Measurements from ENCODE around the gene RBMS1.

RBMS1 gene

GRCh38 chr2:160363961-160364360 lies 129.6 kb downstream of the RBMS1 start:
- H3K36me3 Mint-ChIP-seq (ENCODE audit: insufficient read depth): peaks cover 32% of the 10 kb centered on the region
- no peaks in the 10 kb centered on the region for H3K9me3 Mint-ChIP-seq
- no peaks in the 10 kb centered on the region for H3K27me3 Mint-ChIP-seq
- no peak overlapping the region for H3K4me3 Mint-ChIP-seq
- DNase-seq (ENCODE audit: low spot score in 2 of 2): no peak
- no peak for ATAC-seq (replicated peaks; ENCODE audit: extremely low read depth, poor library complexity, severe bottlenecking)
- H3K4me1 Mint-ChIP-seq: peaks cover 57% of the 10 kb centered on the region
- peak overlapping the region; percentile 67 for H3K27ac Mint-ChIP-seq (ENCODE audit: low read depth)

- H3K36me3 Mint-ChIP-seq (ENCODE audit: insufficient read depth): peaks cover 28% of the 10 kb centered on the region
- H3K27me3 Mint-ChIP-seq: no peaks in the 10 kb centered on the region
- DNase-seq (ENCODE audit: low spot score in 2 of 2) (no peak), ATAC-seq (replicated peaks; ENCODE audit: extremely low read depth, poor library complexity, severe bottlenecking) (no peak)
- H3K9me3 Mint-ChIP-seq: no peaks in the 10 kb centered on the region
- H3K27ac Mint-ChIP-seq (ENCODE audit: low read depth): peak overlapping the region; percentile 67
- H3K4me3 Mint-ChIP-seq: no peak overlapping the region
- peaks cover 50% of the 10 kb centered on the region for H3K4me1 Mint-ChIP-seq
Observed at GRCh38 chr2:160363055-160363454, 130.6 kb downstream of the RBMS1 start.

DNA sequence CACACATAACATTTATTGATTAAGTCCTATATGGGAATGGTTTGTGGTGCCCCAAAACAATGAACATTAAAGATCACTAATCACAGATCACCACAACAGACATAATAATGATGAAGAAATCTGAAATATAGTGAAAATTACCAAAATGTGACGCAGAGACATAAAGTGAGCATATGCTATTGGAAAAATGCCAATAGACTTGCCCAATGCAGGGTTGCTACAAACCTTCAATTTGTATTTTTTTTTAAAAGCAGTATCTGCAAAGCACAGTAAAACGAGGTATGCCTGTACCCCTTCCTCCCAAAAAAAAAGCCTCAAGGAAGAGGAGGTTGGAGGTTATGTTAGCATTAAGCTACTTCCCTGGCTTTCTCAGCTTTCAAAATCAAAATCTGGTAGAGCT lies 131.1 kb downstream of the RBMS1 start:
- Mint-ChIP-seq H3K4me3 (no peak overlapping the region), H3K27me3 (no peaks in the 10 kb centered on the region), H3K9me3 (no peaks in the 10 kb centered on the region), H3K4me1 (peaks cover 51% of the 10 kb centered on the region), H3K36me3 (ENCODE audit: insufficient read depth) (peaks cover 28% of the 10 kb centered on the region), H3K27ac (ENCODE audit: low read depth) (no peak overlapping the region)
- no peak for ATAC-seq (replicated peaks; ENCODE audit: extremely low read depth, poor library complexity, severe bottlenecking)
- no peak for DNase-seq (ENCODE audit: low spot score in 2 of 2)

DNA sequence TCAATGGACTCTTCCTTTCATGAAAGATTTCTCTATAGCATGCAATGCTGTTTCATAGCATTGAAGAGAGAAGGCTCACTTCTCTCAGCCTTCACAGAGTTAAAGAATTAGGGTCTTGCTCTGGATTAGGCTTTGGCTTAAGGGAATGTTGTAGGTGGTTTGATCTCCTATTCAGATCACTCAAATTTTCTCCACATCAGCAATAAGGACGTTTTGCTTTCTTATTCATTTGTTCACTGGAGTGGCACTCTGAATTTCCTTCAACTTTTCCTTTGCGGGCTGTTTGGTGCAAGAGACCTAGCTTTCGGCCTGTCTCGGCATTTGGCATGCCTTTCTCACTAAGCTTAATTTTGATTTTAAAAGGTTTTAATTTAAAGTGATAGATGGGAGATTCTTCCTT lies 131.6 kb downstream of the RBMS1 start:
- Mint-ChIP-seq H3K36me3 (ENCODE audit: insufficient read depth) (peaks cover 28% of the 10 kb centered on the region), H3K9me3 (no peaks in the 10 kb centered on the region), H3K4me1 (peaks cover 53% of the 10 kb centered on the region), H3K27ac (ENCODE audit: low read depth) (no peak overlapping the region), H3K4me3 (no peak overlapping the region), H3K27me3 (no peaks in the 10 kb centered on the region)
- DNase-seq (ENCODE audit: low spot score in 2 of 2) (no peak), ATAC-seq (replicated peaks; ENCODE audit: extremely low read depth, poor library complexity, severe bottlenecking) (no peak)

GRCh38 chr2:160360089-160360757 lies 133.4 kb downstream of the RBMS1 start:
- Mint-ChIP-seq H3K4me3 (no peak overlapping the region), H3K9me3 (no peaks in the 10 kb centered on the region), H3K36me3 (ENCODE audit: insufficient read depth) (peaks cover 25% of the 10 kb centered on the region), H3K27me3 (no peaks in the 10 kb centered on the region), H3K27ac (ENCODE audit: low read depth) (peak overlapping the region; percentile 16), H3K4me1 (peaks cover 59% of the 10 kb centered on the region)
- ATAC-seq (replicated peaks; ENCODE audit: extremely low read depth, poor library complexity, severe bottlenecking) (no peak), DNase-seq (ENCODE audit: low spot score in 2 of 2) (no peak)

- H3K9me3 Mint-ChIP-seq: no peaks in the 10 kb centered on the region
- no peaks in the 10 kb centered on the region for H3K27me3 Mint-ChIP-seq
- ATAC-seq (replicated peaks; ENCODE audit: extremely low read depth, poor library complexity, severe bottlenecking) (no peak), DNase-seq (ENCODE audit: low spot score in 2 of 2) (no peak)
- H3K27ac Mint-ChIP-seq (ENCODE audit: low read depth): no peak overlapping the region
- H3K4me3 Mint-ChIP-seq: no peak overlapping the region
- H3K4me1 Mint-ChIP-seq: peaks cover 51% of the 10 kb centered on the region
- peaks cover 11% of the 10 kb centered on the region for H3K36me3 Mint-ChIP-seq (ENCODE audit: insufficient read depth)
Observed at GRCh38 chr2:160358046-160358445, 135.6 kb downstream of the RBMS1 start.

DNA sequence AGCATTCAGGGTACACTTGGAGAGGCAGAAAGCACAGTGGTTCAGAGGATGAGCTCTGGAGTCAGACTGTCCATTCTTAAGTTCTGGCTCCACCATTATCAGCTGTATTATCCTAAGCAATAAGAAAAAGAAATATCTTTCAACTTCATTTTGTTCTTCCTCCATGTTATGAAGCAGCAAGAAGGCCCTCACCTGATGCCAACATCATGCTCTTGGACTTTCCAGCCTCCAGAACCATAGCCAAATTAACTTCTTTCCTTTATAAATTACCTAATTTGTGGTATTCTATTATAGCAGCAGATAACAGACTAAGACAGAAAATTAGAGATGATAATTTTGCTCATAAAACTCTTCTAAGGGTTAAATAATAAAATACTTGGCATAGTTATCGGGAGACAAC lies 137.1 kb downstream of the RBMS1 start:
- Mint-ChIP-seq H3K4me3 (no peak overlapping the region), H3K4me1 (peaks cover 48% of the 10 kb centered on the region), H3K9me3 (no peaks in the 10 kb centered on the region), H3K36me3 (ENCODE audit: insufficient read depth) (peaks cover 5% of the 10 kb centered on the region), H3K27me3 (no peaks in the 10 kb centered on the region), H3K27ac (ENCODE audit: low read depth) (peak overlapping the region; percentile 73)
- DNase-seq (ENCODE audit: low spot score in 2 of 2) (no peak), ATAC-seq (replicated peaks; ENCODE audit: extremely low read depth, poor library complexity, severe bottlenecking) (no peak)

GRCh38 chr2:160355080-160355479 lies 138.5 kb downstream of the RBMS1 start:
- Mint-ChIP-seq H3K27ac (ENCODE audit: low read depth) (peak overlapping the region; percentile 73), H3K36me3 (ENCODE audit: insufficient read depth) (peaks cover 3% of the 10 kb centered on the region), H3K27me3 (no peaks in the 10 kb centered on the region), H3K4me1 (peaks cover 47% of the 10 kb centered on the region), H3K4me3 (no peak overlapping the region), H3K9me3 (no peaks in the 10 kb centered on the region)
- ATAC-seq (replicated peaks; ENCODE audit: extremely low read depth, poor library complexity, severe bottlenecking) (no peak), DNase-seq (ENCODE audit: low spot score in 2 of 2) (no peak)

GRCh38 chr2:160354677-160355076 lies 138.9 kb downstream of the RBMS1 start:
- Mint-ChIP-seq H3K4me1 (peaks cover 50% of the 10 kb centered on the region), H3K4me3 (no peak overlapping the region), H3K9me3 (no peaks in the 10 kb centered on the region), H3K36me3 (ENCODE audit: insufficient read depth) (peaks cover 3% of the 10 kb centered on the region), H3K27ac (ENCODE audit: low read depth) (peak overlapping the region; percentile 73), H3K27me3 (no peaks in the 10 kb centered on the region)
- no peak for DNase-seq (ENCODE audit: low spot score in 2 of 2)
- ATAC-seq (replicated peaks; ENCODE audit: extremely low read depth, poor library complexity, severe bottlenecking): no peak

DNA sequence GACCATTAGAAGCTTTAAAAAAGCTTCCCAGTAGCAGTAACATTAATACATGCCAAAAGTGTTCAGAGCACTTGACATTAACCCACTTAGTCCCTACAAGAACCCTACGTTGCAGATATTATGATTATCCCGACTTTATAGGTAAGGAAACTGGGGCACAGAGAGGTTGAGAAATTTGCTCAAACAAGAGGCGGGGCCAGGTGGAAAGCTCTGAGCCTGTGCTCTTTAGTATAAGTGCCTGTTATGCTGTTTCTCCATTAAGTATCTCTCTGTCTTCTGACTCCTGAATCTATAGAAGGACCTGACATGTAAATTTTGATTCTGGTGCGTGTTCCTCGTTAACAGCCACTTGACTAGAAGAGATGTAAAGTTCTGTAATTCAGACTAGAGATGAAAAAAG lies 139.8 kb downstream of the RBMS1 start:
- no peaks in the 10 kb centered on the region for H3K9me3 Mint-ChIP-seq
- H3K4me3 Mint-ChIP-seq: no peak overlapping the region
- H3K27ac Mint-ChIP-seq (ENCODE audit: low read depth): peak overlapping the region; percentile 73
- peaks cover 6% of the 10 kb centered on the region for H3K36me3 Mint-ChIP-seq (ENCODE audit: insufficient read depth)
- ATAC-seq (replicated peaks; ENCODE audit: extremely low read depth, poor library complexity, severe bottlenecking) (no peak), DNase-seq (ENCODE audit: low spot score in 2 of 2) (no peak)
- H3K27me3 Mint-ChIP-seq: no peaks in the 10 kb centered on the region
- H3K4me1 Mint-ChIP-seq: peaks cover 59% of the 10 kb centered on the region

- Mint-ChIP-seq H3K27me3 (no peaks in the 10 kb centered on the region), H3K36me3 (ENCODE audit: insufficient read depth) (peaks cover 6% of the 10 kb centered on the region), H3K4me3 (no peak overlapping the region), H3K4me1 (peaks cover 64% of the 10 kb centered on the region), H3K9me3 (no peaks in the 10 kb centered on the region), H3K27ac (ENCODE audit: low read depth) (no peak overlapping the region)
- ATAC-seq (replicated peaks; ENCODE audit: extremely low read depth, poor library complexity, severe bottlenecking): peak; percentile 52
- no peak for DNase-seq (ENCODE audit: low spot score in 2 of 2)
Observed at GRCh38 chr2:160353166-160353565, 140.4 kb downstream of the RBMS1 start.

GRCh38 chr2:160352500-160352899 lies 141.1 kb downstream of the RBMS1 start:
- Mint-ChIP-seq H3K27me3 (no peaks in the 10 kb centered on the region), H3K4me1 (peaks cover 64% of the 10 kb centered on the region), H3K27ac (ENCODE audit: low read depth) (no peak overlapping the region), H3K9me3 (no peaks in the 10 kb centered on the region), H3K4me3 (no peak overlapping the region), H3K36me3 (ENCODE audit: insufficient read depth) (peaks cover 6% of the 10 kb centered on the region)
- DNase-seq (ENCODE audit: low spot score in 2 of 2) (no peak), ATAC-seq (replicated peaks; ENCODE audit: extremely low read depth, poor library complexity, severe bottlenecking) (no peak)

- DNase-seq (ENCODE audit: low spot score in 2 of 2): no peak
- Mint-ChIP-seq H3K4me3 (no peak overlapping the region), H3K9me3 (no peaks in the 10 kb centered on the region), H3K27ac (ENCODE audit: low read depth) (peak overlapping the region; percentile 49), H3K36me3 (ENCODE audit: insufficient read depth) (peaks cover 6% of the 10 kb centered on the region), H3K27me3 (no peaks in the 10 kb centered on the region), H3K4me1 (peaks cover 67% of the 10 kb centered on the region)
- ATAC-seq (replicated peaks; ENCODE audit: extremely low read depth, poor library complexity, severe bottlenecking): no peak
Observed at GRCh38 chr2:160351956-160352355, 141.7 kb downstream of the RBMS1 start.

Data from central memory CD8-positive, alpha-beta T cell (primary cell).